ENCODE results near the gene AASS. TPM values are rescaled to one million over a fixed set of nuclear protein-coding genes. Genes with fewer than 3 reads are reported as not detected.

Gene AASS
- total RNA-seq, 1 donor from 2014 or later: 35.6 TPM

DNA sequence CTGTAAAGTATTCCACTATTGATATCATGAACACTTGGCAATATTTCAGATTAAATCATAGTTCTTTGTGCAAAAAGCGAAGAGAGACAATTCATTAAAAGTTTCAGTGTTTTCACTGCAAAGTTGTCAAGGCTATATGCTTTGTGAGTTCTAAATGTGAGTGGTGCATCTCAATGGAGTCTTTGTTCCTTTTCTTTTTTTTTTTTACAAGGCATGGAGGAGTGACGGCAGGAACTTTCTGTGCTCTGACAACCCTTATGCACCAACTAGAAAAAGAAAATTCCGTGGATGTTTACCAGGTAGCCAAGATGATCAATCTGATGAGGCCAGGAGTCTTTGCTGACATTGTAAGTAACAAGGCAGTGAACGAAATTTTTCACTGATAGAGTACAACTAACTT is 84.5 kb downstream of the AASS start:
- ATAC-seq: no peak
- Histone ChIP-seq H3K4me1 (no peaks in the 10 kb centered on the region), H3K9me3 (no peaks in the 10 kb centered on the region), H3K36me3 (no peaks in the 10 kb centered on the region), H3K27me3 (no peaks in the 10 kb centered on the region), H3K4me3 (no peak overlapping the region), H3K27ac (no peak overlapping the region)
- intact Hi-C loops (cut with DNase I): no loop called here
- TF ChIP-seq, protein P1, sequence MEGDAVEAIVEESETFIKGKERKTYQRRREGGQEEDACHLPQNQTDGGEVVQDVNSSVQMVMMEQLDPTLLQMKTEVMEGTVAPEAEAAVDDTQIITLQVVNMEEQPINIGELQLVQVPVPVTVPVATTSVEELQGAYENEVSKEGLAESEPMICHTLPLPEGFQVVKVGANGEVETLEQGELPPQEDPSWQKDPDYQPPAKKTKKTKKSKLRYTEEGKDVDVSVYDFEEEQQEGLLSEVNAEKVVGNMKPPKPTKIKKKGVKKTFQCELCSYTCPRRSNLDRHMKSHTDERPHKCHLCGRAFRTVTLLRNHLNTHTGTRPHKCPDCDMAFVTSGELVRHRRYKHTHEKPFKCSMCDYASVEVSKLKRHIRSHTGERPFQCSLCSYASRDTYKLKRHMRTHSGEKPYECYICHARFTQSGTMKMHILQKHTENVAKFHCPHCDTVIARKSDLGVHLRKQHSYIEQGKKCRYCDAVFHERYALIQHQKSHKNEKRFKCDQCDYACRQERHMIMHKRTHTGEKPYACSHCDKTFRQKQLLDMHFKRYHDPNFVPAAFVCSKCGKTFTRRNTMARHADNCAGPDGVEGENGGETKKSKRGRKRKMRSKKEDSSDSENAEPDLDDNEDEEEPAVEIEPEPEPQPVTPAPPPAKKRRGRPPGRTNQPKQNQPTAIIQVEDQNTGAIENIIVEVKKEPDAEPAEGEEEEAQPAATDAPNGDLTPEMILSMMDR (IDR thresholded peaks at IDR 0.05): no peak
- DNase-seq: no peak

DNA sequence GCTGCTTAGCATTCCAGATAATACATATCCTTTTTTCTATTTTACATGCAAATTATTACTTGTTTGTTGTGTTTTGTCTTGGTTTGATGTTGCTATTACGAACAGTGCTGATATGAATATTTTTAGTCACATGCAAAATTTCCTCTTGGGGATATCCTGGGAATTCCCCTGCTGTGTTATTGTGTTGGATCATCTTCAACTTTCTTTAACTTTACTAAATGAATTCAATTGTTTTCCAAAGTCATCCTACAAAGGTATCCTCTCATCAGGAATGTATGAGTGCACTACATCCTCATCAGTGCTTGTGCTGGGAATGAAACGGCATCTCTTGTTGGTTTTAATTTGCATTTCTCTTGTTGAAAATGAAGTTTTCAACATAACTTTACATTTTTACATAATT is 87.1 kb downstream of the AASS start:
- ATAC-seq (no peak), DNase-seq (no peak)
- H3K4me3 ChIP-seq: no peak overlapping the region
- H3K27me3 ChIP-seq: no peaks in the 10 kb centered on the region
- TF ChIP-seq, protein P1 (IDR thresholded peaks at IDR 0.05): no peak
- no peak overlapping the region for H3K27ac ChIP-seq
- H3K4me1 ChIP-seq: no peaks in the 10 kb centered on the region
- intact Hi-C loops (cut with DNase I): no loop called here
- no peaks in the 10 kb centered on the region for H3K9me3 ChIP-seq
- H3K36me3 ChIP-seq: no peaks in the 10 kb centered on the region

DNA sequence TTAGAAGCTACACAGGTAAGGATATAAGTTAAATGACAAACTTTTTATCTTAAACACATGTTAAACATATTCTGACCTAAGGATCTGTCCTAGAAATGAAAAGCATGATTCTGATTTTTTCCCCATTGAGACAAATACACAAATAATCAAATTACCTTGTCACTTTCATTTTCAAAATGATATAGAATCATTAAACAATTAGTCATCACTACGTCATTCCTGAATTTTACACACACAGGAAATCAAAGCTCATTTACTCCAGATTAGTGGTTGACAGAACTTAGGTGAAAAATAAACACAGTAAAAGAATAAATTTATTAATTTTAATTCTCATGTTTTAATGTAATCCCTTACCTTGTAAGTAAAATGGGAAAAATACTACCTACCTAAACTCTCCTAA is 89.0 kb downstream of the AASS start:
- H3K9me3 ChIP-seq: no peaks in the 10 kb centered on the region
- H3K4me1 ChIP-seq: no peaks in the 10 kb centered on the region
- TF ChIP-seq, protein P1 (IDR thresholded peaks at IDR 0.05): no peak
- no peak overlapping the region for H3K4me3 ChIP-seq
- H3K27me3 ChIP-seq: no peaks in the 10 kb centered on the region
- intact Hi-C loops (cut with DNase I): no loop called here
- no peak overlapping the region for H3K27ac ChIP-seq
- no peak for ATAC-seq
- H3K36me3 ChIP-seq: no peaks in the 10 kb centered on the region
- no peak for DNase-seq

DNA sequence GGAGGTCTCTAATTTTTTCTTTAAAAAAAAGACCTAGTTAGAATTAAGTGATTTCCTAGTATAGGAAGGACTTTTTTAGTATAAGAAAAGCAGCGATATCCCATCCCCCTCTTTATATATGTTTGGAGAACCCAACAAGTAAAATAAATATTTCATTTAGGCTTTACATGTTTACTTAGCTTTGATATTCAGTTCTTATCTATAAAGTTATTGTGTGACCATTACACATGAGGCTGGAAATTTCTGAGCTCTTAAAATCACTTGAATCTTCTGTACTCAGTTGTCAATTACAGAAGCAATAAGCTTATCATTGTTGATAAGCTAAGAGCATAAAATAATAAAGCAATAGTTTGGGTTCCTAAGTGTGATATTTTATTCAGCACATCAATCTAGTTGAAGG is 89.7 kb downstream of the AASS start:
- intact Hi-C loops (cut with DNase I): no loop called here
- no peak overlapping the region for H3K27ac ChIP-seq
- no peaks in the 10 kb centered on the region for H3K4me1 ChIP-seq
- H3K4me3 ChIP-seq: no peak overlapping the region
- ATAC-seq: no peak
- no peaks in the 10 kb centered on the region for H3K9me3 ChIP-seq
- TF ChIP-seq, protein P1 (IDR thresholded peaks at IDR 0.05): no peak
- no peak for DNase-seq
- no peaks in the 10 kb centered on the region for H3K36me3 ChIP-seq
- no peaks in the 10 kb centered on the region for H3K27me3 ChIP-seq

DNA sequence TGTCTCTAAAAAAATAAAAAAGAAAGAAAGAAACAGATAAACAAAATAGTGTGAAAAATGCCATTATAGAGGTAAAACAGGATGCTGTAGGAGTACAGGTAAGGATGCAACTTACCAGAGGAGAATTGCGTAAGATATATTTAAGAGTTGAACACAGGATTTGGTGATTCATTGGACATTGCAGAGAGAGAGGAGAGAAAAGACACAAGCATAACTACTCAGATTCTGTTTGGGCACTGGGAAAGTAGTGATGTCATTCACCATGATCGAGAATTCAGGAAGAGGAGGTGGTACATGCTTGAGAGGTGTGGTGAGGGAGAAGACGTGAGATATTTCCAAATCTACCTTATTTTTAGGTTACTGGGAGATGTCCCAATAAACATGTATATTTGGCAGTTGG is 97.6 kb downstream of the AASS start:
- H3K4me3 ChIP-seq: no peak overlapping the region
- H3K4me1 ChIP-seq: no peaks in the 10 kb centered on the region
- no peaks in the 10 kb centered on the region for H3K36me3 ChIP-seq
- ATAC-seq (no peak), DNase-seq (no peak)
- no peaks in the 10 kb centered on the region for H3K27me3 ChIP-seq
- no peaks in the 10 kb centered on the region for H3K9me3 ChIP-seq
- intact Hi-C loops (cut with DNase I): no loop called here
- no peak overlapping the region for H3K27ac ChIP-seq
- TF ChIP-seq, protein P1 (IDR thresholded peaks at IDR 0.05): no peak

DNA sequence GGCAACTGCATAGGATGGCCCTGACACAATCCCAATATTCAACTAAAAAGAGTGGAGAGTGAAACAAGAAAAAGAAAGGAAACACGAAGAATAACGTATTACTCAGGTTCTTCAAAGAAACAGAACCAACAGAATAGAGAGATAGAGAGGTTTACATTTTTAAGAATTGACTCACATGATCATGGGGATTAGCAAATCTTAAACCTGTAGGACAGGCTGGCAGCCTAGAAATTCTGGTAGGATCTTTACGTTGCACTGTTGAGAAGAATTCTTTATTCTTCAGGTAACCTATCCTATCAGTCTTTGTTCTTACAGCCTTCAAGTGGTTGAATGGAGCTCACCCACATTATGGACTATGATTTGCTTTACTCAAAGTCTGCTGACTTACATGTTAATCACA is 103.9 kb downstream of the AASS start:
- TF ChIP-seq, protein P1 (IDR thresholded peaks at IDR 0.05): no peak
- ATAC-seq (no peak), DNase-seq (no peak)
- intact Hi-C loops (cut with DNase I): no loop called here
- H3K27ac ChIP-seq: no peak overlapping the region
- H3K36me3 ChIP-seq: no peaks in the 10 kb centered on the region
- no peaks in the 10 kb centered on the region for H3K27me3 ChIP-seq
- no peaks in the 10 kb centered on the region for H3K9me3 ChIP-seq
- no peak overlapping the region for H3K4me3 ChIP-seq
- no peaks in the 10 kb centered on the region for H3K4me1 ChIP-seq

All from upper lobe of right lung (tissue), 1 donor.